Activated CD8-positive, alpha-beta memory T cell treated with anti-CD3 and anti-CD28 coated beads for 24 hours (primary cell): Measurements from ENCODE around the gene PYY.
A peak's percentile ranks its signal among the peaks of the same experiment; 100 is the strongest.

Experiments used
- DNase-seq: peaks from one replicate; pipeline ENCODE4 v3.0.0-alpha.2; 2020

Gene PYY

DNA sequence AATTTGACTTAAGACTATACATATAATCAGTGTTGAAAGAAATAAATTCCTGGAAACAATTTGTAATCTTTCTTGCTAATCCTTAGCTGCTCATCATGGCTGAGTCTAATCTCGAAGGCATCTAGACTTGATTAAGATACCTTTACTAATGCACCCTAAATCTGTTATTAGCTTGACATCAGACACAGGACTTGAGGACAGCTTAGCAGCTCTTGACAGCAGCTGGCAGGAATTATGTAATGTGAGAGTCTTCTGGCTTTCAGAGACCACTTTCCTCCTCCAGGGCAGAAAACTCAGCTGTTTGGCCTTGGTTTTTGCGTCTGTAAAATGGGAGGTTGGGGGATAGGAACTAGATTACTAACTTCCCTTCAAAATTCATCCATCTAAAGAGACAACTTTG, 39.3 kb downstream of the PYY start:
- DNase-seq, result no peak

DNA sequence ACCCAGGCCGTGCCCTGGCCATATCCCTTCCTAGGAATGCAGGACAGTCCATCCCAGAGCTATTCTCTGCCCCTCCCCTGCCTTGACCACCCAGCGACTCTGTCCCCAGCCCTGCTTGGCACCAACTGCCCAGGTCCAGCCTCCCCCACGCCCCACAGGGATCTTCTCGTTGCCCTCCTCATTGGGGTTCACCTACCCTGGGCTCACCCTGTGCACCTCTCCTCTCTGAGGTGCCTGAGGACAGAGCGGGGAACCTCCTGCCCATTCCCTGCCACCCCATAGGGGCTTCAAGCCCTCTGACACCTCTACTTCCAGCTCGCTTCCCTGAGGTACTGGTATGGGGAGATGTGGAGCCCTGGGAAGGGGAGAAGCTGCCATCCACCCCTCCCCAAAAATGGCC, 40.2 kb downstream of the PYY start:
- DNase-seq, result no peak

DNA sequence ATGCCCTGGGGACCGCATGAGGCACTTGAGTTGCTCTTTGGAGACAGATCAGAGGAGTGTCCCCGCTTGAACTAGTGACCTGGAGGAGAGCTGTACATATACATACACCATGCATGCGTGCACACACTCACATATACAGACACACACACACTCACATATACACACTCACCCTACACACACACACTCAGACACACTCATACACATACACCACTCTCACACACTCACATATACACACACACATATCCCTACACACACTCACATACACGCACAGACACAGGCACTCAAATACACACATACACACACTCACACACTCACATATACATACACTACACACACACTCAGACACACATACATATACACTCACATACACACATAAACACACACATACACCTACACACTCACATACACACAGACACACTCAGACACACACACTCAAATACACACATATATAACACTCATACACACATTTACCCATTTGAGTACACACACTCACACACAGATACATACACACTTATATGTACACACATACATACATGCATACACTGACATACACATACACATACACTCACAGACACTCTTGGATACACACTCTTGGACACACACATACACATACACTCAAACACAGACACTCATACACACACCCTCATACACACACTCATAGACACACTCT, 41.0 kb downstream of the PYY start:
- no peak for DNase-seq

DNA sequence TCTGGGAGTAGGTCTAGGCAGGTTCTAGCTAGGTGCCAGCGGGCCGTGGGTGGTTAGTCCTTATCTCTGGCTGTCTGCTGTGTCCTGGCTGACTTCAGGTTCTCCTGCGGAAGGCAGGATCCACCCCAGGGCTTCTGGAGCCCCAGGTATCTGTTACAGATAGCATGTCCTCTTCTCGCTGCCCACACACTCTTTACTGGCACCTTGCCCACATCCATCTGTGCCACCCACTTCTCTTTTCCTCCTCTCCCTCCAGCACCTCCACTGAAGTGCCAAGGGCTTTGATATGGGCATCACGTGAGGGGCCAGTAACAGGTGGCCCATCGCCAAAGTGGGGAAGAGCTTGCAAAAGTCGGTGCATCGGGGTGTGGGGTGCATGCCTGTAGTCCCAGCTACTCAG, 41.8 kb downstream of the PYY start:
- DNase-seq, result no peak

DNA sequence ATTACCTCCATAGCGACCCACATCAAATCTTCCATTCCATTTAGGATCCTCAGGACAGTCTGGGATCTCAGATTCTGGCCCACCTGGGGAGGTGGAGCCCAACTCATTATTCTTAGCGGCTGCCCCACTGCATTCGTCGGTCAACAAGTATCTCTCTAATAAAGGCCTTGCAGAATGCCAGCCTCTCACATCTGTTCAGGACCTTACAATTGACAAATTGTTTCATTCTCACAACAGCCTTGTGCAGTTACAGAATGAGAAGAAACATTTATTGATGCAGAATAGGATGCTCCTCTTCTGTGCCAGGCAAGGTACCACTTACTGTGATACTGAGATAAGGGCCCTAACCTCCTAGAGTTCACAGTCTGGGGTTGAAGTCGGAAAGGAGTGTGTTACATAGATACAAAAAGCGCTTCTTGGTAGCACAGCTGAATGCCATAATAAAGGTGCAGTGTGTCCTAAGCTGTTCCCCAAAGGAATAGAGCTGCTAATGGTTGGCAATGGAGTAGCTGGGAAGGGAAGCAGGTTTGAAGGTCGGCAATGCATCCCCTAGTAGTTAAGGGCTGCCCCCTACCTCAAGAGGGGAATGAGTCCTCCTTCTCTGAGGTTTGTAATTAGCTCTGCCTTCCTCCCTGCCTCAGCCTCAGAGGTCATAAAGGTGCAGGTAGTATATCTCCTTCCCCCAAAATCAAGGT, 44.1 kb downstream of the PYY start:
- no peak for DNase-seq

DNA sequence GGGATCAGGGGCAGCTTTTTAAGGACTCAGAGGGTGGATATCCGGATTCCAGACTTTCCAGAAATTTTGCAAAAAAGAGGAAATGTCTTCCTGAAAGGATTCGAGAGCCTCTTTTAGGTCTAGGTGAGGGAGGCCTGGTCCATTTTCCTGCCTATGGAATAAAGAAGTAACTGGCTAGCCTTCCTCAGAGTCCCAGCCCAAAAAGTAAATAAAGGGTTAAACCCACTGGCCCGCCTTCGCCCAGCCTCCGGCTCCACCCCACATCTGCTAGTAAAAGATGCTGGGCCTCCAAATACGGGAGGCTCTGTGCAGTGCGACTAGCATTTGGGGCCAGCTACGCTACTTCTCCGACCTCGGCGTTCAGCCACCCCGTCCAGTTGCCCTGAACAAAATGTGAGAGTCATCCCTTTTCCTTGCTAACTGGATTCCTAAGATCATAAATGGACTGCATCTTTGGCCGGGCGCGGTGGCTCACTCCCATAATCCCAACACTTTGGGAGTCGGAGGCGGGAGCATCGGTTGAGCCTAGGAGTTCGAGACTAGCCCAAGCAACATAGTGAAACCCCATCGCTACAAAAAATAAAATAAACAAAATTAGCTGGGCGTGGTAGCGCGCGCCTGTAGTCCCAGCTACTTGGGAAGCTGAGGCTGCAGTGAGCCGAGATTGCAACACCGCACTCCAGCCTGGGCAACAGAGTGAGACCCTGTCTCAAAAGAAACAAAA, 45.6 kb downstream of the PYY start:
- DNase-seq, result peak; percentile 78

DNA sequence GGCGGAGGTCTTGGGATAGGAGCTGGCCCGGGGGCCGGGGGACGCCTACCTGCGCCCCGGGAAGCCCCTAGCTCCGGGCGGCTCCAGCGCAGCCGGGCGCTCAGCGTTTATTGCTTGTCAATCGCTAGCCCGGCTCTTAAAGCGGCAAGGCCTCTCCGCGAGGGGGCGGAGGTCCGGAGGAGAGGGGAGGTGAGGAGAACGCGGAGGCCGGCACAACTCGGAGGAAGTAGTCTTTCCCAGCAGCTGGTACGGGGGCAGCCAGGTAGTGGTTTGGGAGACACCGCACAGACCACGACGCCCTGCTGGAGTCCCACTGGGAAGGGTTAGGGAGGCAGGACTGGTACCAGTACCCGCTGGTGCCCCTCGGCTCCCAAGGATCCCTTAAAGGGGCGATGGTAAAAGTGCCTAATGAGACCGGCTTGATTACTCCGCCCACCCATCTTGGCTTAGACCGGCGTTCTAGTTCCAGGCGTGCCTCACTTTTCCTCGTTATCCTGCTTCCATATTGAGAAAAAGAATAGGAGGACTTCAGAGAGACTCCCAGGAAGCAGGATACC, 46.2 kb downstream of the PYY start, which contains the start of gene MPP2:
Gene MPP2, minus strand, starts transcription at position 112 of the 557 bp plus-strand sequence. CDS start 3,076 bp downstream, outside the sequence.
- DNase-seq, result peak; percentile 84

DNA sequence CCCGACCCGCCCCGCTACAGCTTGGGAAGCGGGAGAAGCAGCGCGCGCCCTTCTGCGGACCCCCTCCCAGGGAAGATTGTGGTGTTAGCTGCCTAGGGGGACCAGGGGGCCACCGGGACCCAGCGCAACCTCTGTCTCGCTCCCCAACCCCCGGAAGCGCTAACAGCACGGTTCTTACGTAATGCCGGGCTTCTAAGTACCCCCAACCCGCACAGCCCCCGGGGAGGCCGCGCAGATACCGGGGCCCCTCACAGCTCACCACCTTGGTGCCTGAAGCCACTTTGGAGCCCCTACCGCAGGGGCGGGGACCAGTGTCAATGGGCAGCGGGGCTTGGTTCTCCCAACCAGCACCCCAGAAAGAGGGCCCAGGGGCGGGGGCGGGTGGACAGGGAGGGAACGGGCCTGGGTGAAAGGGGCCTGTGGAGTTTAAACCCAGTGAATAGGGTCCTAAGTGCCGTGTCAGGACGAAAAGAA, 46.8 kb downstream of the PYY start:
- DNase-seq, result no peak

DNA sequence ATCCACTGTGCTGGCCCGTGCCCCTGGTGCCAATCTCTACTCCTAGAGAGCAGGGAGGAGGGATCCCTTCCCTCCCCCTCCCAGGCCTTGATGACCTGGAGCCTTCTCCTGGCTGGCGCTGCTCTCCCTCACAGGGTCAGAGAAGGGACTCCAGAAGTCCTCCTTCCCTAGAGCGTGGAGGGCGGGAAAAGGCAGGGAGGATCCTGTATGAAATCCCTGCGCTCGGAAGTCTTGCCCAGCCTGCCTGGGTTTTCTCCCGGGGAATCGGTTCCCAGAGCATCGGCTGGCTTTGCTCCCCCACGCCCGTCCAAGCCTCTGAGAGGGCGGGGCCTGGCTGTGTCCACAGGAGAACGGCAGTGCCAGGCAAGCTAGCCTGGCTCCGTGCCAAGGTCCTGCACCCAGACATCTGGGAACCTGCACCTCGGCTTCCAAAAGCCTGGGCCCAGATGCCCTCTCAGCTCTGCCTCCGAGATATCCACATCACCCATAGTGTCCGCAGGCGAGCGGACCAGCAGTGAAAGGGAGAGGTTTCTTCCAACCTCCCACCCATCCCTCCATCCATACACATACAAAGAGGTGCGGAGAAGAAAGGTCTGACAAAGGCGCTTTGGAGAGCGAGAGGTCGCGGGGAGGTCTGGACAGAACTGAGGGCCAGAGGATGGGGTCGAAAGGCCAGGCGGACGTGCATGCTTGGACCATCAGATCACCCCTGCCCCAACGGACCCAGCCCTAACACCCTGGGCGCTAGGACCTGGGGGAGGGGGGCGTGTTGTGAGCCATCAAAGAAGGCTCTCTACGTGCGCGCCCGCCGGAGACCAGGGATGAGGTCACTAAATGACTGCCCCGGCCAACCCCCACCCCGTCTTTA, 47.5 kb downstream of the PYY start:
- DNase-seq, result peak; percentile 72

DNA sequence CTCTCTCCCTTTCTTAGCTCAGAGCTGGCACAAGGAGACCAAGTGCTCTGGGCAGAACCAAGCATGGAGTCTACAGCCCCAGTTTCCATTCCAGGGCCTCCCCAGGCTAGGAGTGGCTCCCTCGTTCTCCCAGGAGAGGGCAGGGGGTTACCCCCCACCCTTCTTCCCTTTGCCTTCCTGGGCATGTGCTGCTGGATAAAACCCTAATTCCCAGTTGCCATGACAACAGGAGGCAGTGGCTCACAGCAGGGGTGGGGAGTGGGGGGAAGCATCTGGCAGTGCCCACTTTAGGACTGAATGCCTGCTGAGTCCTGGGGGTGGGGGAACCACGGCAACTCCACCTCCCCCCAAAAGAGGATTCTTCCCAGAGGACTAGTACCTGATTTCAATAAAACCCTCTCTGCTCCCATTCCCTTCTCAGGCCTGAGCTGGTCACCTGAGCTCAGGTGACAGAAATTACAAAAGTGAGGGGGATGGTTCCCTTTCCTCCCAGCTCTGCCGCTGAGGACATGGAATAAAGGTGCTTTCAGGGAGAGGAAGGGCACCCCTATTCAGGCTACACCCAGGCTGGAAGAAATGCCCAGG, 48.2 kb downstream of the PYY start:
- no peak for DNase-seq
